Ovary (tissue), 9 donors: ENCODE results near the gene METAP1. TPM values are rescaled to one million over a fixed set of nuclear protein-coding genes. Genes with fewer than 3 reads are reported as not detected.
A peak's percentile ranks its signal among the peaks of the same experiment; 100 is the strongest.

Source experiments
- DNase-seq, 5 donors: peaks; one replicate each; pipeline ENCODE4 v3.0.0-alpha.2; 2019 to 2020
- H3K27ac ChIP-seq, 2 donors: fragments of 200-600 bp; one replicate each; pipeline versions ENCODE4 v1.5.1 to v1.8.0; 2019 to 2022
- H3K27me3 ChIP-seq: fragments of 200-600 bp; one replicate; pipeline ENCODE4 v1.8.0; 2022
- H3K36me3 ChIP-seq: fragments of 200-600 bp; sonication (generic); one replicate; pipeline ENCODE4 v1.5.1; 2019
- H3K4me1 ChIP-seq: one replicate; pipeline ENCODE4 v1.8.1; 2013; ENCODE audit warnings: mild to moderate bottlenecking, moderate library complexity; ENCODE audit not compliant: insufficient read depth
- H3K4me3 ChIP-seq: fragments of 200-600 bp; sonication (generic); one replicate; pipeline ENCODE4 v1.5.1; 2017
- H3K9me3 ChIP-seq, 2 donors: fragments of 200-600 bp in 1 of 2; sonication (generic) in 1 of 2; one replicate each; pipeline versions ENCODE4 v1.5.1 to v1.8.1; 2013 to 2019; ENCODE audit warnings: mild to moderate bottlenecking in 1 of 2, moderate library complexity in 1 of 2
- CTCF ChIP-seq, 3 donors: fragments of 450-650 bp in 2 of 3; fragments of 200-600 bp in 1 of 3; IDR thresholded peaks; one replicate each; pipeline versions ENCODE4 v1.5.1 to v1.8.0; 2016 to 2022; ENCODE audit warnings: antibody characterized with exemption in 3 of 3, mild to moderate bottlenecking in 1 of 3
- EP300 ChIP-seq: sonication (generic); formaldehyde crosslinking; IDR thresholded peaks from one replicate; pipeline ENCODE4 v1.6.1; 2017; ENCODE audit warnings: antibody characterized with exemption
- POLR2A ChIP-seq: fragments of 450-650 bp; IDR thresholded peaks from one replicate; pipeline ENCODE4 v1.6.1; 2017; ENCODE audit warnings: antibody characterized with exemption, mild to moderate bottlenecking, moderate library complexity
- WGBS, 3 donors: extraction: QIAGEN DNeasy Blood & Tissue Kit in 1 of 3; methylation state at CpG; one replicate each; pipeline versions ENCODE4 v1.1.5 to v1.1.7; 2013 to 2017; 5-methylcytosine and 5-hydroxymethylcytosine counted together
- intact Hi-C, 4 donors: fragments of 100-400 bp; cut with DNase I; formaldehyde crosslinking; loops; one replicate each; pipeline versions ENCODE4 v1.11.0 to v1.15.1; 2022 to 2023
- polyA plus RNA-seq, 2 donors: library from polyadenylated mRNA; stranded (reverse); fragments of 200-250 nt in 1 of 2; fragments of 350-450 nt in 1 of 2; fragmentation: Illumina TruSeq in 1 of 2; extraction: RNeasy Lipid Tissue Mini Kit (QIAGEN cat#74804) in 1 of 2; gene quantifications; one replicate each; pipeline ENCODE4 v1.2.3, GENCODE V29; 2013 to 2014
- total RNA-seq, 7 donors: library from RNA; depleted of rRNA in 2 of 7; stranded (reverse); fragments of >200 nt in 2 of 7; fragmentation: NEBNext Ultra II Directional in 3 of 7; extraction: Animal tissue kit (Norgen Biotek cat#: 25700) in 3 of 7; gene quantifications; one replicate each; pipeline versions ENCODE4 v1.1.0 to v1.2.4, GENCODE V29; 2016 to 2023
- donor health status: DM: no; HTN: no; CAD: no; lungs with moderate emphysema.
- donor health status: DM: no; HTN: no; CAD: no.
- donor health status: Bipolar disorder and iron deficiency.
- donor health status: DM: yes; HTN: yes; CAD: no.
- donor health status: DM: no; HTN: no; CAD: no.
- donor health status: DM: yes; HTN: yes; CAD: no.

The METAP1 gene
- total and polyA plus RNA-seq, 9 donors: 16.1 to 38.6 (median 25.4) TPM

- 82 to 90% (median 87%) methylated on average over 2 of the region's 2 CpGs for WGBS, 3 donors
- Histone ChIP-seq H3K4me3 (no peak overlapping the region), H3K9me3 (no peaks in the 10 kb centered on the region), H3K36me3 (no peaks in the 10 kb centered on the region), H3K4me1 (peaks cover 6% of the 10 kb centered on the region), H3K27me3 (no peaks in the 10 kb centered on the region), H3K27ac (no peak overlapping the region)
- intact Hi-C loops: loop anchor here in 1 of 4 donors (10.0 kb wide), 1 partner anchor 320 kb away; no protein-coding TSS in a partner anchor
- DNase-seq: no peak
- TF ChIP-seq POLR2A (no peak), EP300 (no peak), CTCF (IDR thresholded peaks at IDR 0.05) (no peak)
These were observed 89.1 kb downstream of the METAP1 start for GRCh38 chr4:99084595-99084994.

- peak overlapping the region; percentile 77 to 89 for H3K27ac ChIP-seq
- intact Hi-C loops: loop anchor here in 1 of 4 donors (10.0 kb wide), 1 partner anchor 317 kb away; no protein-coding TSS in a partner anchor
These were observed 92.5 kb downstream of the METAP1 start for GRCh38 chr4:99088023-99088449.

GRCh38 chr4:99088481-99089365 lies 93.2 kb downstream of the METAP1 start, which contains the start of gene ADH5:
Gene ADH5, minus strand, starts transcription at chr4:99088788. Its CDS starts 88 bp downstream, at chr4:99088700.
- 0 to 3% (median 1%) methylated on average over 49 to 53 of the region's 53 CpGs for WGBS, 3 donors
- H3K27me3 ChIP-seq: no peaks in the 10 kb centered on the region
- no peaks in the 10 kb centered on the region for H3K36me3 ChIP-seq
- H3K4me3 ChIP-seq: peak within 1 kb of the TSS; percentile 56
- H3K9me3 ChIP-seq: no peaks in the 10 kb centered on the region
- DNase-seq: peak; percentile 86 to 92 (median 90)
- peaks cover 7% of the 10 kb centered on the region for H3K4me1 ChIP-seq
- TF ChIP-seq POLR2A (peak; percentile 62), CTCF (IDR thresholded peaks at IDR 0.05) (no peak)
- intact Hi-C loops: loop anchor here in 1 of 4 donors (10.0 kb wide), 1 partner anchor 316 kb away; no protein-coding TSS in a partner anchor
- peak within 1 kb of the TSS; percentile 77 to 89 for H3K27ac ChIP-seq

More at GRCh38 chr4:99088023-99088449, 92.5 kb downstream of the METAP1 start:
- Histone ChIP-seq H3K4me3 (peak overlapping the region; percentile 56), H3K4me1 (peaks cover 7% of the 10 kb centered on the region), H3K9me3 (no peaks in the 10 kb centered on the region), H3K36me3 (no peaks in the 10 kb centered on the region), H3K27me3 (no peaks in the 10 kb centered on the region)
- TF ChIP-seq POLR2A: no peak
- TF ChIP-seq CTCF (IDR thresholded peaks at IDR 0.05): no peak
- no peak for TF ChIP-seq EP300
- 1 to 3% (median 2%) methylated on average over 15 of the region's 15 CpGs for WGBS, 3 donors
- peak; percentile 59 to 84 (median 73) for DNase-seq

- no peak for DNase-seq
- Histone ChIP-seq H3K4me3 (peak overlapping the region; percentile 56), H3K36me3 (no peaks in the 10 kb centered on the region), H3K27me3 (no peaks in the 10 kb centered on the region), H3K9me3 (no peaks in the 10 kb centered on the region), H3K4me1 (peaks cover 7% of the 10 kb centered on the region), H3K27ac (no peak overlapping the region)
- no peak for TF ChIP-seq POLR2A
- no peak for TF ChIP-seq CTCF (IDR thresholded peaks at IDR 0.05)
- no peak for TF ChIP-seq EP300
- WGBS, 3 donors: 34 to 41% (median 35%) methylated on average over 2 of the region's 2 CpGs
- intact Hi-C loops: no loop called here
These were observed 95.1 kb downstream of the METAP1 start for GRCh38 chr4:99090481-99091215.
